DOHH2 (cell line): Measurements from ENCODE around the gene MYO15A.
"Not testable (repeated sequence)": the region's sequence is repeated elsewhere in the genome, so short reads cannot be mapped to it uniquely, and the experiment has no call there.

Experiments
- H3F3A ChIP-seq: fragments of 200-600 bp; sonication (generic), shearing (Covaris generic); 2 replicates; pipeline ENCODE4 v1.6.0; 2016; ENCODE audit warnings: antibody characterized with exemption, mild to moderate bottlenecking; ENCODE audit not compliant: control insufficient read depth, insufficient read depth
- H3K27ac ChIP-seq: fragments of 200-600 bp; sonication (generic); 2 replicates; pipeline ENCODE4 v1.5.1; 2014; ENCODE audit warnings: low read depth, mild to moderate bottlenecking, low read length, moderate library complexity
- H3K27me3 ChIP-seq: fragments of 200-600 bp; sonication (generic); 2 replicates; pipeline ENCODE4 v1.6.1; 2014; ENCODE audit warnings: mild to moderate bottlenecking, low read length, mixed read lengths; ENCODE audit not compliant: control insufficient read depth
- H3K36me3 ChIP-seq: fragments of 200-600 bp; sonication (generic); 2 replicates; pipeline ENCODE4 v1.6.1; 2014; ENCODE audit warnings: mild to moderate bottlenecking, low read length, moderate library complexity, mixed read lengths; ENCODE audit not compliant: control insufficient read depth
- H3K4me1 ChIP-seq: fragments of 200-600 bp; sonication (generic); 2 replicates; pipeline ENCODE4 v1.6.1; 2014; ENCODE audit warnings: mild to moderate bottlenecking, low read length, mixed read lengths; ENCODE audit not compliant: control insufficient read depth
- H3K4me2 ChIP-seq: fragments of 200-600 bp; sonication (generic); 2 replicates; pipeline ENCODE4 v1.6.0; 2014; ENCODE audit warnings: mild to moderate bottlenecking, low read length, moderate library complexity
- H3K4me3 ChIP-seq: fragments of 200-600 bp; sonication (generic); 2 replicates; pipeline ENCODE4 v1.5.1; 2014; ENCODE audit warnings: mild to moderate bottlenecking, low read length, mixed read lengths
- H3K79me2 ChIP-seq: fragments of 200-600 bp; sonication (generic); 2 replicates; pipeline ENCODE4 v1.6.1; 2014; ENCODE audit warnings: mild to moderate bottlenecking, low read length, mixed read lengths; ENCODE audit not compliant: control insufficient read depth
- H3K9me2 ChIP-seq: fragments of 200-600 bp; sonication (generic); replicated peaks from 2 replicates; pipeline ENCODE4 v1.6.1; 2014; ENCODE audit warnings: mild to moderate bottlenecking, low read length, mixed read lengths; ENCODE audit not compliant: control insufficient read depth
- H3K9me3 ChIP-seq: fragments of 200-600 bp; sonication (generic); 2 replicates; pipeline ENCODE4 v1.6.1; 2014; ENCODE audit warnings: antibody characterized with exemption, low read length, mixed read lengths; ENCODE audit not compliant: control insufficient read depth, insufficient read depth
- H4K20me1 ChIP-seq: fragments of 200-600 bp; sonication (generic); 2 replicates; pipeline ENCODE4 v1.6.0; 2014; ENCODE audit warnings: low read depth, mild to moderate bottlenecking, antibody characterized with exemption, low read length, moderate library complexity; ENCODE audit not compliant: control insufficient read depth, insufficient read depth
- CTCF ChIP-seq: fragments of 200-600 bp; sonication (generic); IDR thresholded peaks from one replicate; pipeline ENCODE4 v1.5.1; 2014; ENCODE audit warnings: antibody characterized with exemption, mild to moderate bottlenecking, low read depth, low read length; ENCODE audit not compliant: poor library complexity, severe bottlenecking
- EZH2phosphoT487 ChIP-seq: fragments of 200-600 bp; sonication (generic); IDR thresholded peaks from 2 replicates; pipeline ENCODE4 v1.6.1; 2017; ENCODE audit warnings: borderline replicate concordance, mild to moderate bottlenecking, antibody characterized with exemption, low read length, moderate library complexity, mixed read lengths

The MYO15A gene

DNA sequence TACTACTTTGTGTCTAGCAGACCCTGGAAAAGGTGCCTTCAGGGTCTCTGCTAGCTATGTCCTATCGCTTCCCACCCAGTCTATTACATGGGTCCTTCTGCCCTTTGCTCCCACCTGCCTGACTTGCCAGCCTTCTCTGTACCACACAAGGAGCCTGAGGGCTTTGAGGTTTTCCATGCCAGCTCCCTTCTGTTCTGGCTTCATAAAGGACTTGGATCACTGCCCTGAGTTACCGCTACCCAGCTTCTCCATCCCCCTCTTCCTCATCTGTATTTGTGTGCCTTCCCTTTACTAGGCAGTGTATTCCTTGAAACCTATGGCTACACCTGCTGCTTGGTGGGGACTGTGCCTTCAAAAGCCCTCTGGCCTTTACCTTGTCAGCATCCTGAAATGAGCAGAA, 97.3 kb downstream of the MYO15A start:
- H3K4me3 ChIP-seq = no peak overlapping the region
- H3F3A ChIP-seq = no peaks in the 10 kb centered on the region
- H3K36me3 ChIP-seq = peaks cover 72% of the 10 kb centered on the region
- no peaks in the 10 kb centered on the region for H3K4me1 ChIP-seq
- H3K9me2 ChIP-seq = no peaks in the 10 kb centered on the region
- peaks cover 9% of the 10 kb centered on the region; the same call in 1 of the 2 replicates for H4K20me1 ChIP-seq
- H3K9me3 ChIP-seq = no peaks in the 10 kb centered on the region
- no peaks in the 10 kb centered on the region for H3K27me3 ChIP-seq
- H3K79me2 ChIP-seq = peaks cover 36% of the 10 kb centered on the region
- no peak overlapping the region for H3K27ac ChIP-seq
- no peak overlapping the region for H3K4me2 ChIP-seq
- TF ChIP-seq CTCF (no peak), EZH2phosphoT487 (no peak)

DNA sequence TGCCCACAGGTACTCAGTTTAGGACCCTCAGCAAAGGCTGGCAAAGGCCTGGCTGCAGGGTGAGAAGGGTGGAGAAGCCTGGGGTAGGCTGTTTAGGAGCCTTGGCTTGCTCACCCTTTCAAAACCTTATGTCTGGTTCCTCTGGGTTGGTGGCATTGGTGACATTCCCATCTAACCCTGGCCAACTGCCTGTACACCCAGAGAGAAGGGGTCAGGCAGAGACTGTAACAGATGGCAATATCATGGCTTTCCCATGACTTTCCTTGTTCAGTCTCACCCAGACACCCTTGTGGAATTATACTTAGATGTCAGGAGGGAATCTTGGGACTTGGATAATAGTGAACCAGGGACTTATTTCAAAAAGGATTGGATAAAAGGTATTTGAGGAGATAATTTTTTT, 98.4 kb downstream of the MYO15A start:
- no peak overlapping the region for H3K4me3 ChIP-seq
- no peaks in the 10 kb centered on the region for H3K9me3 ChIP-seq
- H3K9me2 ChIP-seq = no peaks in the 10 kb centered on the region
- no peaks in the 10 kb centered on the region for H3K27me3 ChIP-seq
- H3K4me1 ChIP-seq = no peaks in the 10 kb centered on the region
- no peak overlapping the region for H3K4me2 ChIP-seq
- no peaks in the 10 kb centered on the region for H3F3A ChIP-seq
- H3K27ac ChIP-seq = no peak overlapping the region
- H3K79me2 ChIP-seq = peaks cover 26% of the 10 kb centered on the region
- peaks cover 67% of the 10 kb centered on the region for H3K36me3 ChIP-seq
- TF ChIP-seq CTCF (no peak), EZH2phosphoT487 (no peak)
- peaks cover 9% of the 10 kb centered on the region; the same call in 1 of the 2 replicates for H4K20me1 ChIP-seq

GRCh38 chr17:18208092-18208491, 99.5 kb downstream of the MYO15A start:
- Histone ChIP-seq H3K9me2 (no peaks in the 10 kb centered on the region), H3K27me3 (no peaks in the 10 kb centered on the region), H3K27ac (no peak overlapping the region), H3K9me3 (no peaks in the 10 kb centered on the region), H3K4me3 (no peak overlapping the region), H3K4me1 (no peaks in the 10 kb centered on the region), H3K79me2 (peaks cover 19% of the 10 kb centered on the region), H3K36me3 (peaks cover 63% of the 10 kb centered on the region), H4K20me1 (peaks cover 9% of the 10 kb centered on the region; the same call in 1 of the 2 replicates), H3F3A (no peaks in the 10 kb centered on the region), H3K4me2 (no peak overlapping the region)
- TF ChIP-seq CTCF (no peak), EZH2phosphoT487 (no peak)

GRCh38 chr17:18213666-18214270, 105.2 kb downstream of the MYO15A start:
- Histone ChIP-seq H3K9me3 (no peaks in the 10 kb centered on the region), H4K20me1 (no peaks in the 10 kb centered on the region), H3K9me2 (no peaks in the 10 kb centered on the region), H3K27ac (no peak overlapping the region), H3K4me1 (no peaks in the 10 kb centered on the region), H3K4me3 (no peak overlapping the region), H3K79me2 (no peaks in the 10 kb centered on the region), H3K4me2 (no peak overlapping the region), H3K27me3 (no peaks in the 10 kb centered on the region), H3F3A (peaks cover 3% of the 10 kb centered on the region; the same call in 1 of the 2 replicates), H3K36me3 (peaks cover 18% of the 10 kb centered on the region)
- TF ChIP-seq CTCF (no peak), EZH2phosphoT487 (no peak)

DNA sequence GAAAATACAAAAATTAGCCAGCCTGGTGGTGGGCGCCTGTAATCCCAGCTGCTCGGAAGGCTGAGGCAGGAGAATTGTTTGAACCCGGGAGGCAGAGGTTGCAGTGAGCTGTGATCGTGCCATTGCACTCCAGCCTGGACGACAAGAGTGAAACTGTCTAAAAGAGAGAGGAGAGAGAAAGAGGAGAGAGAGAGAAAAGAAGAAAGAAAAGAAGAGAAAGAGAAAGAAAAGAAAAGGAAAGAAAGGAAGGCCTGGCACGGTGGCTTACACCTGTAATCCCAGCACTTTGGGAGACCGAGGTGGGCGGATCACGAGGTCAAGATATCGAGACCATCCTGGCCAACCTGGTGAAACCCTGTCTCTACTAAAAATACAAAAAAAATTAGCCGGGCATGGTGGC, 108.3 kb downstream of the MYO15A start:
- not testable (repeated sequence) for H3K9me2 ChIP-seq, H3K27me3 ChIP-seq, H3K27ac ChIP-seq, H3K36me3 ChIP-seq, H3K9me3 ChIP-seq, H3K79me2 ChIP-seq, H3K4me1 ChIP-seq, H3K4me2 ChIP-seq, H3K4me3 ChIP-seq, H3F3A ChIP-seq, H4K20me1 ChIP-seq
